IMR-90 (cell line): ENCODE results near the gene TAS2R14. TPM values are rescaled to one million over a fixed set of nuclear protein-coding genes. Genes with fewer than 3 reads are reported as not detected.

Experiments used
- ATAC-seq: fragments of 200-7000 bp; cut with Tn5 transposase; 2 replicates; pipeline ENCODE4 v1.9.1; 2020; ENCODE audit warnings: low read depth, mild to moderate bottlenecking, moderate library complexity
- BruUV-seq: library from RNA; stranded (reverse); fragments of 400-500 nt; replicated peaks from 2 replicates; lab custom pipeline; 2021; lab: Mats Ljungman, UMichigan
- CTCF ChIA-PET: fragments of 300-600 bp; formaldehyde crosslinking; extraction: SDS; loops from one replicate; lab custom pipeline; 2021; ENCODE audit warnings: antibody characterized with exemption; lab: Yijun Ruan, JAX
- POLR2A ChIA-PET: fragments of 300-600 bp; sonication (Branson Sonifier 250); formaldehyde crosslinking; loops from one replicate; lab custom pipeline; 2022; ENCODE audit warnings: antibody characterized with exemption; ENCODE audit not compliant: unreplicated experiment; lab: Charles Lee
- DNase-seq: peaks from one replicate; pipeline ENCODE4 v3.0.0; 2013
- H2AFZ ChIP-seq: replicated peaks from 2 replicates; pipeline ENCODE3; 2013; ENCODE audit warnings: low read length, mild to moderate bottlenecking; ENCODE audit not compliant: poor library complexity
- H2AK5ac ChIP-seq: 2 replicates; pipeline ENCODE4 v1.6.1; 2013; ENCODE audit warnings: low read depth, low read length, inconsistent platforms
- H2AK9ac ChIP-seq: replicated peaks from 2 replicates; pipeline ENCODE3; 2013; ENCODE audit warnings: mild to moderate bottlenecking, low read depth, low read length, moderate library complexity; ENCODE audit not compliant: poor library complexity
- H2BK120ac ChIP-seq: 2 replicates; pipeline ENCODE4 v1.6.1; 2013; ENCODE audit warnings: low read depth, low read length, inconsistent platforms
- H2BK15ac ChIP-seq: 3 replicates; pipeline ENCODE4 v1.6.1; 2013; ENCODE audit warnings: low read depth, low read length, inconsistent platforms
- H2BK20ac ChIP-seq: 2 replicates; pipeline ENCODE4 v1.6.1; 2013; ENCODE audit warnings: low read depth, mild to moderate bottlenecking, inconsistent platforms, low read length, moderate library complexity
- H2BK5ac ChIP-seq: 2 replicates; pipeline ENCODE4 v1.6.1; 2013; ENCODE audit warnings: mild to moderate bottlenecking, low read depth, low read length, inconsistent platforms; ENCODE audit not compliant: poor library complexity, severe bottlenecking
- H3K14ac ChIP-seq: replicated peaks from 2 replicates; pipeline ENCODE4 v1.6.1; 2013; ENCODE audit warnings: low read depth, low read length, inconsistent platforms
- H3K18ac ChIP-seq: 2 replicates; pipeline ENCODE4 v1.6.1; 2013; ENCODE audit warnings: low read depth, low read length, control low read depth
- H3K23ac ChIP-seq: 2 replicates; pipeline ENCODE4 v1.6.1; 2013; ENCODE audit warnings: low read depth, low read length, inconsistent platforms
- H3K27ac ChIP-seq: 2 replicates; pipeline ENCODE4 v1.5.1; 2013; ENCODE audit warnings: mild to moderate bottlenecking, control low read depth, low read length; ENCODE audit not compliant: insufficient read depth
- H3K27me3 ChIP-seq: 2 replicates; pipeline ENCODE4 v1.6.1; 2013; ENCODE audit warnings: low read length; ENCODE audit not compliant: control insufficient read depth, insufficient read depth
- H3K36me3 ChIP-seq: 2 replicates; pipeline ENCODE4 v1.6.1; 2013; ENCODE audit warnings: low read length, mixed read lengths; ENCODE audit not compliant: control insufficient read depth, insufficient read depth
- H3K4ac ChIP-seq: 2 replicates; pipeline ENCODE4 v1.6.1; 2013; ENCODE audit warnings: low read depth, low read length, inconsistent platforms
- H3K4me1 ChIP-seq: 2 replicates; pipeline ENCODE4 v1.6.1; 2013; ENCODE audit warnings: low read length, mixed read lengths; ENCODE audit not compliant: control insufficient read depth, insufficient read depth
- H3K4me2 ChIP-seq: 2 replicates; pipeline ENCODE4 v1.6.1; 2013; ENCODE audit warnings: low read depth, mild to moderate bottlenecking, control low read depth, low read length, moderate library complexity
- H3K4me3 ChIP-seq: 2 replicates; pipeline ENCODE4 v1.5.1; 2013; ENCODE audit warnings: low read depth, mild to moderate bottlenecking, control low read depth, low read length, moderate library complexity; ENCODE audit not compliant: insufficient read depth
- H3K56ac ChIP-seq: 2 replicates; pipeline ENCODE4 v1.6.1; 2013; ENCODE audit warnings: low read length, inconsistent platforms; ENCODE audit not compliant: insufficient read depth; ENCODE audit errors: extremely low read depth
- H3K79me1 ChIP-seq, 2 experiments: 2 replicates each; pipeline ENCODE4 v1.6.1; 2013; ENCODE audit warnings: low read length in 2 of 2, inconsistent platforms in 1 of 2, low read depth in 1 of 2
- H3K9ac ChIP-seq: 2 replicates; pipeline ENCODE4 v1.6.1; 2013; ENCODE audit warnings: low read depth, low read length, control low read depth
- H3K9me1 ChIP-seq: 2 replicates; pipeline ENCODE4 v1.6.1; 2013; ENCODE audit warnings: low read length, inconsistent platforms; ENCODE audit not compliant: insufficient read depth
- H3K9me3 ChIP-seq: 2 replicates; pipeline ENCODE4 v1.6.1; 2013; ENCODE audit warnings: low read length; ENCODE audit not compliant: control insufficient read depth, insufficient read depth
- H4K20me1 ChIP-seq: 2 replicates; pipeline ENCODE4 v1.6.1; 2013; ENCODE audit warnings: low read length, inconsistent platforms; ENCODE audit not compliant: insufficient read depth
- H4K5ac ChIP-seq: 2 replicates; pipeline ENCODE4 v1.6.1; 2013; ENCODE audit warnings: mild to moderate bottlenecking, low read depth, low read length, control low read depth
- H4K8ac ChIP-seq, 2 experiments: 2 replicates each; pipeline ENCODE4 v1.6.1; 2013; ENCODE audit warnings: low read depth in 2 of 2, low read length in 2 of 2, control low read depth in 1 of 2, inconsistent platforms in 1 of 2
- H4K91ac ChIP-seq: 2 replicates; pipeline ENCODE4 v1.6.1; 2013; ENCODE audit warnings: low read depth, low read length, inconsistent platforms; ENCODE audit not compliant: insufficient read depth
- FOS ChIP-seq: fragments of 150-350 bp; IDR thresholded peaks from 2 replicates; pipeline ENCODE4 v1.6.1; 2016; ENCODE audit warnings: low read depth, low read length
- MAFK ChIP-seq: IDR thresholded peaks from 2 replicates; pipeline ENCODE4 v1.6.1; 2012; ENCODE audit warnings: low read depth, low read length, improper control_type of control experiment
- MAZ ChIP-seq: IDR thresholded peaks from 2 replicates; pipeline ENCODE4 v1.6.1; 2012; ENCODE audit warnings: low read depth, mild to moderate bottlenecking, low read length, improper control_type of control experiment, moderate library complexity, borderline replicate concordance
- NFE2L2 ChIP-seq: fragments of 150-350 bp; IDR thresholded peaks from 2 replicates; pipeline ENCODE4 v1.6.1; 2016; ENCODE audit warnings: low read depth, mild to moderate bottlenecking, low read length
- POLR2A ChIP-seq: IDR thresholded peaks from 2 replicates; pipeline ENCODE4 v1.6.1; 2012; ENCODE audit warnings: mild to moderate bottlenecking, low read depth, low read length
- RAD21 ChIP-seq: IDR thresholded peaks from 2 replicates; pipeline ENCODE4 v1.6.1; 2012; ENCODE audit warnings: low read length, improper control_type of control experiment
- RCOR1 ChIP-seq: IDR thresholded peaks from 2 replicates; pipeline ENCODE4 v1.6.1; 2012; ENCODE audit warnings: mild to moderate bottlenecking, low read length, improper control_type of control experiment; ENCODE audit not compliant: insufficient replicate concordance
- RFX5 ChIP-seq: IDR thresholded peaks from 2 replicates; pipeline ENCODE4 v1.8.0; 2012; ENCODE audit warnings: low read depth, mild to moderate bottlenecking, low read length, moderate library complexity
- SMC3 ChIP-seq: fragments of 150-350 bp; IDR thresholded peaks from 2 replicates; pipeline ENCODE4 v1.6.1; 2016; ENCODE audit warnings: low read depth, mild to moderate bottlenecking, antibody characterized with exemption, low read length, moderate library complexity
- dilution Hi-C: fragments of 300-500 bp; cut with HindIII; formaldehyde crosslinking; loops from one replicate; pipeline ENCODE4 v1.14.3; 2018; ENCODE audit warnings: low sequenced_read_pairs; ENCODE audit not compliant: unreplicated experiment
- in situ Hi-C: fragments of 300-500 bp; cut with MboI; formaldehyde crosslinking; loops from 3 replicates; pipeline ENCODE4 v1.14.3; 2019; ENCODE audit warnings: low sequenced_read_pairs, inconsistent platforms, mixed read lengths
- intact Hi-C: fragments of 100-400 bp; cut with micrococcal nuclease; formaldehyde crosslinking; loops from 2 replicates; pipeline ENCODE4 v1.10.0; 2022
- polyA plus RNA-seq, 3 experiments: library from polyadenylated mRNA; depleted of rRNA; stranded (reverse); fragments of >200 nt; gene quantifications; 2 replicates each; pipeline ENCODE4 v1.2.3, GENCODE V29; 2012; ENCODE audit warnings: low replicate concordance in 1 of 3
- total RNA-seq: library from RNA; depleted of rRNA; stranded (reverse); fragments of >200 nt; gene quantifications from 2 replicates; pipeline ENCODE4 v1.2.3, GENCODE V29; 2012
- TF ChIP-seq, protein P1 (sequence below): fragments of 150-350 bp; IDR thresholded peaks from 2 replicates; pipeline ENCODE4 v1.6.1; 2016; ENCODE audit warnings: low read depth, mild to moderate bottlenecking, low read length, moderate library complexity, borderline replicate concordance
- TF ChIP-seq, protein P2 (sequence below): fragments of 150-350 bp; IDR thresholded peaks from 2 replicates; pipeline ENCODE4 v1.6.1; 2017; ENCODE audit warnings: mild to moderate bottlenecking, antibody characterized with exemption, low read length, low read depth

TAS2R14 gene
- total and polyA plus RNA-seq, 2 of the 4 experiments (the other 2 are of a cell fraction) = 1.6 to 2.0 TPM

DNA sequence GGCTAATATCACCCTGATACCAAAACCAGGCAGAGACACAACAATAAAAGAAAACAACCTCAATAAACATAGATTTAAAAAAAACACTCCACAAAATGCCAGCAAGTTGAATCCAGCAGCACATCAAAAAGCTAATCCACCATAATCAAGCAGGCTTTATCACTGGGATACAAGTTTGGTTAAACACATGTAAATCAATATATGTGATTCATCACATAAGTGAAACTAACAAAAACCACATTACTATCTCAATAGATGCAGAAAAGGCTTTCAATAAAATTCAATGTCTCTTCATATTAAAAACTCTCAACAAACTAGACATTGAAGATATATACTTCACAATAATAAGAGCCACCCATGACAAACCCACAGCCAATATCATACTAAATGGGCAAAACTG, 17.0 kb upstream of the TAS2R14 start:
- H3K4me1 ChIP-seq = peaks cover 2% of the 10 kb centered on the region; the same call in 1 of the 2 replicates
- H3K18ac ChIP-seq = no peak overlapping the region
- no peak overlapping the region for H3K4ac ChIP-seq
- peaks cover 6 to 12% of the 10 kb centered on the region in 2 experiments; a peak in 3 of 4 replicates for H3K79me1 ChIP-seq
- no peak overlapping the region for H3K56ac ChIP-seq
- dilution Hi-C loops (no loop called here), in situ Hi-C loops (no loop called here), intact Hi-C loops (no loop called here)
- H2BK120ac ChIP-seq = no peak overlapping the region
- BruUV-seq = no TSS peak
- H3K14ac ChIP-seq = no peak overlapping the region
- DNase-seq (no peak), ATAC-seq (no peak)
- no peak overlapping the region for H3K4me2 ChIP-seq
- CTCF ChIA-PET = no interaction called here
- H2BK20ac ChIP-seq = no peak overlapping the region
- H4K91ac ChIP-seq = no peak overlapping the region
- no peak overlapping the region for H2AK9ac ChIP-seq
- no peak overlapping the region for H4K8ac ChIP-seq
- no peak overlapping the region for H3K27ac ChIP-seq
- no peak overlapping the region for H2BK15ac ChIP-seq
- H3K27me3 ChIP-seq = no peaks in the 10 kb centered on the region
- H3K4me3 ChIP-seq = no peak overlapping the region
- no peak overlapping the region for H3K9ac ChIP-seq
- POLR2A ChIA-PET = no interaction called here
- H3K9me3 ChIP-seq = no peaks in the 10 kb centered on the region; the same call in 1 of the 2 replicates
- no peaks in the 10 kb centered on the region; the same call in 1 of the 2 replicates for H4K20me1 ChIP-seq
- no peaks in the 10 kb centered on the region for H3K9me1 ChIP-seq
- H2AFZ ChIP-seq = no peak overlapping the region
- no peak overlapping the region for H2AK5ac ChIP-seq
- no peak overlapping the region for H3K23ac ChIP-seq
- H4K5ac ChIP-seq = no peak overlapping the region
- no peaks in the 10 kb centered on the region for H3K36me3 ChIP-seq
- TF ChIP-seq, protein P1, sequence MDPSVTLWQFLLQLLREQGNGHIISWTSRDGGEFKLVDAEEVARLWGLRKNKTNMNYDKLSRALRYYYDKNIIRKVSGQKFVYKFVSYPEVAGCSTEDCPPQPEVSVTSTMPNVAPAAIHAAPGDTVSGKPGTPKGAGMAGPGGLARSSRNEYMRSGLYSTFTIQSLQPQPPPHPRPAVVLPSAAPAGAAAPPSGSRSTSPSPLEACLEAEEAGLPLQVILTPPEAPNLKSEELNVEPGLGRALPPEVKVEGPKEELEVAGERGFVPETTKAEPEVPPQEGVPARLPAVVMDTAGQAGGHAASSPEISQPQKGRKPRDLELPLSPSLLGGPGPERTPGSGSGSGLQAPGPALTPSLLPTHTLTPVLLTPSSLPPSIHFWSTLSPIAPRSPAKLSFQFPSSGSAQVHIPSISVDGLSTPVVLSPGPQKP = no peak
- TF ChIP-seq NFE2L2 (no peak), SMC3 (no peak), RAD21 (no peak), RCOR1 (no peak), POLR2A (no peak), MAZ (no peak), RFX5 (no peak), FOS (no peak), MAFK (no peak)
- TF ChIP-seq, protein P2, sequence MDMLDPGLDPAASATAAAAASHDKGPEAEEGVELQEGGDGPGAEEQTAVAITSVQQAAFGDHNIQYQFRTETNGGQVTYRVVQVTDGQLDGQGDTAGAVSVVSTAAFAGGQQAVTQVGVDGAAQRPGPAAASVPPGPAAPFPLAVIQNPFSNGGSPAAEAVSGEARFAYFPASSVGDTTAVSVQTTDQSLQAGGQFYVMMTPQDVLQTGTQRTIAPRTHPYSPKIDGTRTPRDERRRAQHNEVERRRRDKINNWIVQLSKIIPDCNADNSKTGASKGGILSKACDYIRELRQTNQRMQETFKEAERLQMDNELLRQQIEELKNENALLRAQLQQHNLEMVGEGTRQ = no peak
- H2BK5ac ChIP-seq = no peak overlapping the region
